ENCODE results near the gene CHPT1. TPM values are rescaled to one million over a fixed set of nuclear protein-coding genes. Genes with fewer than 3 reads are reported as not detected.
"Not testable (repeated sequence)": the region's sequence is repeated elsewhere in the genome, so short reads cannot be mapped to it uniquely, and the experiment has no call there.

Gene CHPT1
- total and polyA plus RNA-seq, 9 of the 15 experiments (the other 6 are each of a cell fraction or from before 2014, with no cell fraction given): 15.3 to 210 (median 91.9) TPM

DNA sequence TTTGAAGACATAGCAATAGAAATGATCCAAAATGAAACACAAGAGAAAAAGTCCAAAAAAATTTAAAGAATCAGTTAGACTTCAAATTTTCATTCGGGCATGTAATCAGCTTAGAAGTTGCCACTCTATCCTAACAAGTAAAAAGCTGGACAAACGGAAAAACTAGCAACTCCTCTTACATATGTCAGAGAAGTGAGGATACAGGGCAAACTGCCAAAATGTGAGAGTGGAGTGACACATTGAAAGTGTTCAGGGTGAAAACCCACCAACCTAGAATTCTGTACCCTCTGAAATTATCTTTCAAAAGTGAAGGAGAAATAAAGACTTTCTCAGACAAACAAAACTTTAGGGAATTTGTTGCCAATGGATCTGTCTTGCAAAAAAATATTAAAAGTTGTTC is 42.0 kb upstream of the CHPT1 start:
- Histone ChIP-seq H3K4me2 (ENCODE audit: insufficient read depth, low read length) (no peak overlapping the region), H3K27ac (ENCODE audit: extremely low read depth, low read depth, low read length) (no peak overlapping the region), H3K27me3 (ENCODE audit: control insufficient read depth in 2 of 2, insufficient read depth in 2 of 2, low read length in 2 of 2) (no peaks in the 10 kb centered on the region; a peak in 1 of 5 replicates), H3K36me3 (ENCODE audit: control insufficient read depth, insufficient read depth, low read length) (no peaks in the 10 kb centered on the region), H3K4me1 (replicated peaks in 1 of 2; ENCODE audit: control insufficient read depth in 2 of 2, insufficient read depth in 2 of 2, low read length in 2 of 2) (0 out of 5 replicates have a peak, but pooled peaks cover 0 to 2% of the 10 kb centered on the region in 2 experiments), H3K9ac (ENCODE audit: insufficient read depth in 1 of 2, low read depth in 2 of 2, low read length in 2 of 2) (no peak overlapping the region), H3K9me1 (ENCODE audit: control insufficient read depth, insufficient read depth, low read length) (no peaks in the 10 kb centered on the region), H2AFZ (ENCODE audit: low read depth, low read length) (no peak overlapping the region), H3K79me2 (ENCODE audit: control insufficient read depth, insufficient read depth, low read length) (no peaks in the 10 kb centered on the region), H4K20me1 (replicated peaks; ENCODE audit: control insufficient read depth, insufficient read depth, low read length) (no peaks in the 10 kb centered on the region), H3K4me3 (no peak overlapping the region), H3K9me3 (replicated peaks; ENCODE audit: control insufficient read depth, insufficient read depth, low read depth, low read length) (no peaks in the 10 kb centered on the region)
- in situ Hi-C loops (cut with MboI): no loop called here
- DNase-seq (ENCODE audit: extremely low read depth in 1 of 4, low spot score in 3 of 4) (no peak), ATAC-seq (no peak), FAIRE-seq (no peak)
- BruUV-seq (replicated peaks): no TSS peak
- ChIA-PET POLR2A (interaction anchor here (1.1 to 1.4 kb wide), 2 partner anchors 12 to 13 kb away, joined by 4 to 6 read pairs; no protein-coding TSS in a partner anchor), CTCF (ENCODE audit: low intra/inter-chr PET ratio) (no interaction called here)
- 0% methylated on average over 2 of the region's 2 CpGs for WGBS (ENCODE audit: insufficient coverage, low coverage, missing lambda C conversion rate)
- intact Hi-C loops (cut with micrococcal nuclease): no loop called here
- no peak for TF ChIP-seq ZNF23 (CRISPR knock-in tag; IDR thresholded peaks at IDR 0.05)
- TF ChIP-seq ZNF699 (CRISPR knock-in tag; IDR thresholded peaks at IDR 0.05; ENCODE audit: insufficient replicate concordance): no peak
- TF ChIP-seq NFIC (IDR thresholded peaks at IDR 0.05): peak; percentile 52
- TF ChIP-seq CBX8 (IDR thresholded peaks at IDR 0.05; ENCODE audit: borderline replicate concordance, extremely low read depth, low read depth, low read length, poor library complexity, severe bottlenecking): peak; percentile 41

GRCh38 chr12:101660662-101661061 is 36.8 kb upstream of the CHPT1 start:
- CTCF ChIA-PET (ENCODE audit: low intra/inter-chr PET ratio); H3K27me3 ChIP-seq (ENCODE audit: control insufficient read depth in 2 of 2, insufficient read depth in 2 of 2, low read length in 2 of 2); H3K4me1 ChIP-seq (replicated peaks in 1 of 2; ENCODE audit: control insufficient read depth in 2 of 2, insufficient read depth in 2 of 2, low read length in 2 of 2); H3K9ac ChIP-seq (ENCODE audit: insufficient read depth in 1 of 2, low read depth in 2 of 2, low read length in 2 of 2); H3K4me2 ChIP-seq (ENCODE audit: insufficient read depth, low read length); H2AFZ ChIP-seq (ENCODE audit: low read depth, low read length); in situ Hi-C loops (cut with MboI); intact Hi-C loops (cut with micrococcal nuclease); H3K9me3 ChIP-seq (replicated peaks; ENCODE audit: control insufficient read depth, insufficient read depth, low read depth, low read length); H3K4me3 ChIP-seq; ATAC-seq; BruUV-seq (replicated peaks); FAIRE-seq; H3K79me2 ChIP-seq (ENCODE audit: control insufficient read depth, insufficient read depth, low read length); H3K27ac ChIP-seq (ENCODE audit: extremely low read depth, low read depth, low read length); H3K9me1 ChIP-seq (ENCODE audit: control insufficient read depth, insufficient read depth, low read length); H4K20me1 ChIP-seq (replicated peaks; ENCODE audit: control insufficient read depth, insufficient read depth, low read length); POLR2A ChIA-PET; H3K36me3 ChIP-seq (ENCODE audit: control insufficient read depth, insufficient read depth, low read length); DNase-seq (ENCODE audit: extremely low read depth in 1 of 4, low spot score in 3 of 4): not testable (repeated sequence)
- WGBS (ENCODE audit: insufficient coverage, low coverage, missing lambda C conversion rate): 7% methylated on average over 2 of the region's 2 CpGs

All from K562 (cell line).